22Rv1 (cell line): ENCODE measurements around the gene BOC.

Experiments
- ZFX ChIP-seq: fragments of 450-650 bp; IDR thresholded peaks from 2 replicates; pipeline ENCODE4 v1.6.1; 2017; ENCODE audit warnings: antibody characterized with exemption, borderline replicate concordance
- TF ChIP-seq, protein P1 (sequence below): fragments of 450-650 bp; IDR thresholded peaks from 2 replicates; pipeline ENCODE4 v1.5.1; 2017; ENCODE audit warnings: mild to moderate bottlenecking

DNA sequence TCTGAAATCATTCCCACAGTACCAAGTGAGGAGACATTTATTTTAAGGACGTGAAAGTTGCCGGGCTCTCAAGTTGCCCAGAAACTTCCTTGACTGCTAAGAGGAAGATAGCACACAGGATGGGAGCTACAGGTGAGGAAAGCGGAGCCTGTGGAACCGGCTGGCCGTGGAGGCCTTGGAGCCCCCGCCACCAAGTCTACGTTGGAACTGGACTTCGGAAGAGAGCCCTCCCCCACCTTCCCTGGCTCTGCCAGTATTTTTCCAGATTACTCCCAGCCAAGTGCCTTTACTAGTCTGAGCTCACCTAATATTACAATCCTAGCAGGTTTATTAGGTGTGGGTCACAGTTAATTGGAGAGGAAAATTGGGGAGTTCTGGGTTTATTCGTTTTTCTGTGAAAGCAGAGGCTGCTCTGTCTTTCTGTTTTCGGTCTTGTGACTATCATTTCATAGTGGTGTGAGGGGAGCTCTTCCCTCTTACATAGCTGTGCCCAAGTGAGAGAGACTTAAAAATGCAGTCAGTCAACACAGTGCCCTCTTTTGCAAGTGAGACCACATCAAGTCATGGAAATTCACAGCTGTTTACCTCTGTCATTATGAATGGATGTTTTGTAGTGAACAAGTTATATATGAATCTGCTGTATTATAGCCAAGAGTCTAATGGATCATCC lies 6.8 kb downstream of the BOC start:
- TF ChIP-seq, protein P1, sequence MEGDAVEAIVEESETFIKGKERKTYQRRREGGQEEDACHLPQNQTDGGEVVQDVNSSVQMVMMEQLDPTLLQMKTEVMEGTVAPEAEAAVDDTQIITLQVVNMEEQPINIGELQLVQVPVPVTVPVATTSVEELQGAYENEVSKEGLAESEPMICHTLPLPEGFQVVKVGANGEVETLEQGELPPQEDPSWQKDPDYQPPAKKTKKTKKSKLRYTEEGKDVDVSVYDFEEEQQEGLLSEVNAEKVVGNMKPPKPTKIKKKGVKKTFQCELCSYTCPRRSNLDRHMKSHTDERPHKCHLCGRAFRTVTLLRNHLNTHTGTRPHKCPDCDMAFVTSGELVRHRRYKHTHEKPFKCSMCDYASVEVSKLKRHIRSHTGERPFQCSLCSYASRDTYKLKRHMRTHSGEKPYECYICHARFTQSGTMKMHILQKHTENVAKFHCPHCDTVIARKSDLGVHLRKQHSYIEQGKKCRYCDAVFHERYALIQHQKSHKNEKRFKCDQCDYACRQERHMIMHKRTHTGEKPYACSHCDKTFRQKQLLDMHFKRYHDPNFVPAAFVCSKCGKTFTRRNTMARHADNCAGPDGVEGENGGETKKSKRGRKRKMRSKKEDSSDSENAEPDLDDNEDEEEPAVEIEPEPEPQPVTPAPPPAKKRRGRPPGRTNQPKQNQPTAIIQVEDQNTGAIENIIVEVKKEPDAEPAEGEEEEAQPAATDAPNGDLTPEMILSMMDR = no peak
- TF ChIP-seq ZFX = no peak
